ENCODE results near the gene TLR8. TPM values are rescaled to one million over a fixed set of nuclear protein-coding genes. Genes with fewer than 3 reads are reported as not detected.
"Not testable (repeated sequence)": the region's sequence is repeated elsewhere in the genome, so short reads cannot be mapped to it uniquely, and the experiment has no call there.

TLR8 gene
- polyA plus RNA-seq, 1 of the 3 experiments (the other 2 are of a cell fraction), result not detected

DNA sequence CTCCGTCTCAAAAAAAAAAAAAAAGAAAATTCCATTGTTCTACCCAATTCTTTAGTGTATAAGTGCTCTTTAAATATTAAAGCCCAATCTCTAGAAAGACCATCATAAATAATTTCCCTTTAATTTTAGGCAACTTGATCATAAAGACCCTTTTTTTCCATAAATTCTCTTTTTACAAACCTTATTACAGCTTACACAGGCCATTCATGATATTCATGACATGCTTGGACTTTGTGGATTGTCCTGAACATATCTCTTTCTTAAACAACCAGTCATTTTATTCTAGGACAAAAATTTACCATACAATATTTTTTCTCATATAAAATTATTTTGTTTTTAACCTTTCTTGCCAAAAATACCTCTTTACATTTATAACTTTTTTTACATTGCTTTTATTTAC lies 30.5 kb downstream of the TLR8 start (continued):
- TF ChIP-seq, protein P1, sequence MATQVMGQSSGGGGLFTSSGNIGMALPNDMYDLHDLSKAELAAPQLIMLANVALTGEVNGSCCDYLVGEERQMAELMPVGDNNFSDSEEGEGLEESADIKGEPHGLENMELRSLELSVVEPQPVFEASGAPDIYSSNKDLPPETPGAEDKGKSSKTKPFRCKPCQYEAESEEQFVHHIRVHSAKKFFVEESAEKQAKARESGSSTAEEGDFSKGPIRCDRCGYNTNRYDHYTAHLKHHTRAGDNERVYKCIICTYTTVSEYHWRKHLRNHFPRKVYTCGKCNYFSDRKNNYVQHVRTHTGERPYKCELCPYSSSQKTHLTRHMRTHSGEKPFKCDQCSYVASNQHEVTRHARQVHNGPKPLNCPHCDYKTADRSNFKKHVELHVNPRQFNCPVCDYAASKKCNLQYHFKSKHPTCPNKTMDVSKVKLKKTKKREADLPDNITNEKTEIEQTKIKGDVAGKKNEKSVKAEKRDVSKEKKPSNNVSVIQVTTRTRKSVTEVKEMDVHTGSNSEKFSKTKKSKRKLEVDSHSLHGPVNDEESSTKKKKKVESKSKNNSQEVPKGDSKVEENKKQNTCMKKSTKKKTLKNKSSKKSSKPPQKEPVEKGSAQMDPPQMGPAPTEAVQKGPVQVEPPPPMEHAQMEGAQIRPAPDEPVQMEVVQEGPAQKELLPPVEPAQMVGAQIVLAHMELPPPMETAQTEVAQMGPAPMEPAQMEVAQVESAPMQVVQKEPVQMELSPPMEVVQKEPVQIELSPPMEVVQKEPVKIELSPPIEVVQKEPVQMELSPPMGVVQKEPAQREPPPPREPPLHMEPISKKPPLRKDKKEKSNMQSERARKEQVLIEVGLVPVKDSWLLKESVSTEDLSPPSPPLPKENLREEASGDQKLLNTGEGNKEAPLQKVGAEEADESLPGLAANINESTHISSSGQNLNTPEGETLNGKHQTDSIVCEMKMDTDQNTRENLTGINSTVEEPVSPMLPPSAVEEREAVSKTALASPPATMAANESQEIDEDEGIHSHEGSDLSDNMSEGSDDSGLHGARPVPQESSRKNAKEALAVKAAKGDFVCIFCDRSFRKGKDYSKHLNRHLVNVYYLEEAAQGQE (IDR thresholded peaks at IDR 0.05; ENCODE audit: low read depth, low read length), result no peak
- TF ChIP-seq NRF1 (IDR thresholded peaks at IDR 0.05; ENCODE audit: low read depth, low read length), result no peak

DNA sequence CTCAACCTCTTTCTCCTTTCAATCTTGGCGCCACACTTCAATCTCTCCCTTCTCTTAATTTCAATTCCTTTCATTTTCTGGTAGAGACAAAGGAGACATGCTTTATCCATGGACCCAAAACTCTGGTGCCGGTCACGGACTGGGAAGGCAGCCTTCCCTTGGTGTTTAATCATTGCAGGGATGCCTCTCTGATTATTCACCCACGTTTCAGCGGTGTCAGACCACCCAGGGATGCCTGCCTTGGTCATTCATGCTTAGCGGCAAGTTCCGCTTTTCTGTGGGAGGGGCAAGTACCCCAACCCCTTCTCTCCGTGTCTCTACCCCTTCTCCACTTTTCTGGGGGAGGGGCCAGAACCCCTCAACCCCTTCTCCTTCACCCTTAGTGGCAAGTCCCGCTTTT lies 34.1 kb downstream of the TLR8 start:
- H3K9me2 ChIP-seq; H3K4me3 ChIP-seq (ENCODE audit: low read depth in 2 of 2, low read length in 1 of 2); H2AFZ ChIP-seq (ENCODE audit: low read depth); H3K36me3 ChIP-seq (replicated peaks in 1 of 2; ENCODE audit: control insufficient read depth in 1 of 2, insufficient read depth in 2 of 2, low read length in 1 of 2); H3K79me2 ChIP-seq (ENCODE audit: insufficient read depth); H3K4me2 ChIP-seq; H3F3A ChIP-seq (replicated peaks; ENCODE audit: insufficient read depth); POLR2A ChIA-PET; DNase-seq; H3K9ac ChIP-seq; CTCF ChIA-PET; H3K4me1 ChIP-seq (ENCODE audit: control insufficient read depth in 1 of 2, insufficient read depth in 2 of 2, low read depth in 1 of 2, low read length in 1 of 2); H3K27me3 ChIP-seq (ENCODE audit: insufficient read depth); H3K27ac ChIP-seq (ENCODE audit: low read depth in 2 of 2, low read length in 1 of 2); H3K9me3 ChIP-seq; H4K20me1 ChIP-seq (ENCODE audit: insufficient read depth): not testable (repeated sequence)
- WGBS (ENCODE audit: low lambda C conversion rate), result 48% methylated on average over 9 of the region's 9 CpGs

DNA sequence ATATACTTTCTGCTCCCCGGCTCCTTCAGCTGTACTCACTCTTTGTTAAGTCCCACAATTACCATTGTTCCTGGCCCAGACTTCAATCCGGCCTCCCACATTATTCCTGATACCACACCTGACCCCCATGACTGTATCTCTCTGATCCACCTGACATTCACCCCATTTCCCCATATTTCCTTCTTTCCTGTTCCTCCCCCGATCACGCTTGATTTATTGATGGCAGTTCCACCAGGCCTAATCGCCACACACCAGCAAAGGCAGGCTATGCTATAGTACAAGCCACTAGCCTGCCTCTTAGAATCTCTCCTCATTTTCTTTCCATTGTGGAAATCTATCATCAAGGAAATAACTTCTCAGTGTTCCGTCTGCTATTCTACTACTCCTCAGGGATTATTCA lies 37.2 kb downstream of the TLR8 start:
- H3K79me2 ChIP-seq (ENCODE audit: insufficient read depth); H3K9me2 ChIP-seq; H3K27me3 ChIP-seq (ENCODE audit: insufficient read depth); CTCF ChIA-PET; H3K4me3 ChIP-seq (ENCODE audit: low read depth in 2 of 2, low read length in 1 of 2); DNase-seq; H2AFZ ChIP-seq (ENCODE audit: low read depth); H3K4me2 ChIP-seq; H3K9ac ChIP-seq; POLR2A ChIA-PET; H3F3A ChIP-seq (replicated peaks; ENCODE audit: insufficient read depth); H3K36me3 ChIP-seq (replicated peaks in 1 of 2; ENCODE audit: control insufficient read depth in 1 of 2, insufficient read depth in 2 of 2, low read length in 1 of 2); H3K9me3 ChIP-seq; H4K20me1 ChIP-seq (ENCODE audit: insufficient read depth); H3K27ac ChIP-seq (ENCODE audit: low read depth in 2 of 2, low read length in 1 of 2): not testable (repeated sequence)
- WGBS (ENCODE audit: low lambda C conversion rate), result 62% methylated on average over 6 of the region's 6 CpGs
- H3K4me1 ChIP-seq (ENCODE audit: control insufficient read depth in 1 of 2, insufficient read depth in 2 of 2, low read depth in 1 of 2, low read length in 1 of 2), result peaks cover 0 to 10% of the 10 kb centered on the region in 2 experiments; a peak in 2 of 4 replicates

DNA sequence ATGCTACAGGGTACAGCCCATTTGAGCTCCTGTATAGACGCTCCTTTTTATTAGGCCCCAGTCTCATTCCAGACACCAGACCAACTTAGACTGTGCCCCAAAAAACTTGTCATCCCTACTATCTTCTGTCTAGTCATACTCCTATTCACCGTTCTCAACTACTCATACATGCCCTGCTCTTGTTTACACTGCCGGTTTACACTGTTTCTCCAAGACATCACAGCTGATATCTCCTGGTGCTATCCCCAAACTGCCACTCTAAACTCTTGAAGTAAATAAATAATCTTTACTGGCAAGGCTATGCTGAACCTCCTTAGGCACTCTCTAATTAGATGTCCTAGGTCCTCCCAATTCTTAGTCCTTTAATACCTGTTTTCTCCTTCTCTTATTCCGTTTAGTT lies 38.0 kb downstream of the TLR8 start:
- WGBS (ENCODE audit: low lambda C conversion rate), result 69% methylated on average over 4 of the region's 4 CpGs
- peaks cover 4 to 18% of the 10 kb centered on the region in 2 experiments; a peak in 3 of 4 replicates for H3K4me1 ChIP-seq (ENCODE audit: control insufficient read depth in 1 of 2, insufficient read depth in 2 of 2, low read depth in 1 of 2, low read length in 1 of 2)
- CTCF ChIA-PET, result interaction anchor here (0.6 to 5.7 kb wide), 2 partner anchors 546 to 555 kb away, joined by 3 to 124 read pairs; no protein-coding TSS in a partner anchor
- DNase-seq; H3K9ac ChIP-seq; H3F3A ChIP-seq (replicated peaks; ENCODE audit: insufficient read depth); H3K9me3 ChIP-seq; H3K27ac ChIP-seq (ENCODE audit: low read depth in 2 of 2, low read length in 1 of 2); H3K27me3 ChIP-seq (ENCODE audit: insufficient read depth); H2AFZ ChIP-seq (ENCODE audit: low read depth); H3K4me3 ChIP-seq (ENCODE audit: low read depth in 2 of 2, low read length in 1 of 2); H3K4me2 ChIP-seq; H3K79me2 ChIP-seq (ENCODE audit: insufficient read depth); H3K9me2 ChIP-seq; H4K20me1 ChIP-seq (ENCODE audit: insufficient read depth); H3K36me3 ChIP-seq (replicated peaks in 1 of 2; ENCODE audit: control insufficient read depth in 1 of 2, insufficient read depth in 2 of 2, low read length in 1 of 2); POLR2A ChIA-PET: not testable (repeated sequence)

Measured in SK-N-SH (cell line).